HEK293 (cell line): ENCODE measurements around the gene DOCK8.

ENCODE experiments used
- CTCF ChIA-PET: fragments of 350-600 bp; formaldehyde crosslinking; extraction: SDS; loops from one replicate; lab custom pipeline; 2021; ENCODE audit warnings: antibody characterized with exemption; lab: Yijun Ruan, JAX
- POLR2A ChIA-PET: fragments of 300-600 bp; formaldehyde crosslinking; extraction: SDS; loops from one replicate; lab custom pipeline; 2020; ENCODE audit warnings: antibody characterized with exemption, inconsistent platforms; lab: Yijun Ruan, JAX
- H3K27ac ChIP-seq: fragments of 200-500 bp; sonication (Bioruptor generic); 2 replicates; pipeline ENCODE4 v1.5.1; 2014; ENCODE audit warnings: low read depth, low read length, control low read depth, inconsistent platforms; ENCODE audit errors: extremely low read depth
- H3K36me3 ChIP-seq, 2 experiments: fragments of 200-500 bp in 1 of 2; sonication (Bioruptor generic) in 1 of 2; 1 replicate in 1 of 2; 2 replicates in 1 of 2; pipeline ENCODE4 v1.5.1; 2014 to 2017; ENCODE audit warnings: inconsistent platforms in 2 of 2, low read length in 2 of 2; ENCODE audit not compliant: control insufficient read depth in 2 of 2, insufficient read depth in 1 of 2
- H3K4me1 ChIP-seq: fragments of 200-500 bp; sonication (Bioruptor generic); 2 replicates; pipeline ENCODE4 v1.5.1; 2014; ENCODE audit warnings: mild to moderate bottlenecking, low read length, inconsistent platforms; ENCODE audit not compliant: control insufficient read depth, insufficient read depth
- H3K4me3 ChIP-seq: 2 replicates; pipeline ENCODE4 v1.5.1; 2011; ENCODE audit warnings: low read depth, mild to moderate bottlenecking, control low read depth, low read length, moderate library complexity
- H3K9me3 ChIP-seq: fragments of 200-500 bp; sonication (Bioruptor generic); 2 replicates; pipeline ENCODE4 v1.5.1; 2014; ENCODE audit warnings: low read depth, low read length, inconsistent platforms; ENCODE audit not compliant: control insufficient read depth, insufficient read depth
- HOXD13 ChIP-seq: sonication (generic); formaldehyde crosslinking; IDR thresholded peaks from 2 replicates; pipeline ENCODE4 v1.8.0; 2022; ENCODE audit warnings: missing genetic modification reagents, borderline replicate concordance
- KLF16 ChIP-seq: fragments of 450-650 bp; formaldehyde crosslinking; IDR thresholded peaks from 2 replicates; pipeline ENCODE4 v1.5.1; 2017; ENCODE audit warnings: missing biosample characterization, missing genetic modification characterization
- KLF9 ChIP-seq: fragments of 450-650 bp; formaldehyde crosslinking; IDR thresholded peaks from 2 replicates; pipeline ENCODE4 v1.5.1; 2016; ENCODE audit warnings: missing biosample characterization, missing genetic modification characterization, low read depth
- MEIS1 ChIP-seq: sonication (generic); formaldehyde crosslinking; IDR thresholded peaks from 2 replicates; pipeline ENCODE4 v1.8.1; 2022; ENCODE audit warnings: missing genetic modification reagents, mild to moderate bottlenecking, borderline replicate concordance
- ZNF202 ChIP-seq: fragments of 450-650 bp; formaldehyde crosslinking; IDR thresholded peaks from 2 replicates; pipeline ENCODE4 v1.5.1; 2016; ENCODE audit warnings: missing biosample characterization, missing genetic modification characterization, borderline replicate concordance
- ZNF426 ChIP-seq: fragments of 450-650 bp; formaldehyde crosslinking; IDR thresholded peaks from 2 replicates; pipeline ENCODE4 v1.5.1; 2017; ENCODE audit warnings: missing biosample characterization, missing genetic modification characterization, mild to moderate bottlenecking, inconsistent platforms, moderate library complexity
- ZNF501 ChIP-seq: fragments of 450-650 bp; formaldehyde crosslinking; IDR thresholded peaks from 2 replicates; pipeline ENCODE4 v1.5.1; 2016; ENCODE audit warnings: missing biosample characterization, missing genetic modification characterization
- ZNF518A ChIP-seq: fragments of 450-650 bp; formaldehyde crosslinking; conservative IDR thresholded peaks from 2 replicates; pipeline ENCODE4 v1.5.1; 2016; ENCODE audit warnings: low read depth, missing biosample characterization, missing genetic modification characterization
- ZNF555 ChIP-seq: fragments of 450-650 bp; formaldehyde crosslinking; conservative IDR thresholded peaks from 2 replicates; pipeline ENCODE4 v1.5.1; 2017; ENCODE audit warnings: missing biosample characterization, mild to moderate bottlenecking, missing genetic modification characterization, inconsistent platforms
- ZNF707 ChIP-seq: fragments of 450-650 bp; formaldehyde crosslinking; IDR thresholded peaks from 2 replicates; pipeline ENCODE4 v1.5.1; 2016; ENCODE audit warnings: missing biosample characterization, missing genetic modification characterization
- ZNF785 ChIP-seq: fragments of 450-650 bp; formaldehyde crosslinking; IDR thresholded peaks from 2 replicates; pipeline ENCODE4 v1.5.1; 2016; ENCODE audit warnings: missing biosample characterization, missing genetic modification characterization
- ZNF792 ChIP-seq: fragments of 450-650 bp; formaldehyde crosslinking; IDR thresholded peaks from 2 replicates; pipeline ENCODE4 v1.5.1; 2016; ENCODE audit warnings: missing biosample characterization, missing genetic modification characterization
- TF ChIP-seq, protein P1 (sequence below): fragments of 450-650 bp; formaldehyde crosslinking; IDR thresholded peaks from 2 replicates; pipeline ENCODE4 v1.5.1; 2016; ENCODE audit warnings: missing biosample characterization, missing genetic modification characterization, borderline replicate concordance
- TF ChIP-seq, protein P2 (sequence below): IDR thresholded peaks from 2 replicates; pipeline ENCODE4 v1.6.1; 2011; ENCODE audit warnings: mild to moderate bottlenecking, low read depth, low read length, borderline replicate concordance
- TF ChIP-seq, protein P3 (sequence below): fragments of 450-650 bp; formaldehyde crosslinking; IDR thresholded peaks from 2 replicates; pipeline ENCODE4 v1.5.1; 2016; ENCODE audit warnings: missing biosample characterization, missing genetic modification characterization
- TF ChIP-seq, protein P4 (sequence below): fragments of 450-650 bp; IDR thresholded peaks from 2 replicates; pipeline ENCODE4 v1.5.1; 2018; ENCODE audit warnings: missing biosample characterization, mild to moderate bottlenecking, missing genetic modification characterization

The DOCK8 gene

DNA sequence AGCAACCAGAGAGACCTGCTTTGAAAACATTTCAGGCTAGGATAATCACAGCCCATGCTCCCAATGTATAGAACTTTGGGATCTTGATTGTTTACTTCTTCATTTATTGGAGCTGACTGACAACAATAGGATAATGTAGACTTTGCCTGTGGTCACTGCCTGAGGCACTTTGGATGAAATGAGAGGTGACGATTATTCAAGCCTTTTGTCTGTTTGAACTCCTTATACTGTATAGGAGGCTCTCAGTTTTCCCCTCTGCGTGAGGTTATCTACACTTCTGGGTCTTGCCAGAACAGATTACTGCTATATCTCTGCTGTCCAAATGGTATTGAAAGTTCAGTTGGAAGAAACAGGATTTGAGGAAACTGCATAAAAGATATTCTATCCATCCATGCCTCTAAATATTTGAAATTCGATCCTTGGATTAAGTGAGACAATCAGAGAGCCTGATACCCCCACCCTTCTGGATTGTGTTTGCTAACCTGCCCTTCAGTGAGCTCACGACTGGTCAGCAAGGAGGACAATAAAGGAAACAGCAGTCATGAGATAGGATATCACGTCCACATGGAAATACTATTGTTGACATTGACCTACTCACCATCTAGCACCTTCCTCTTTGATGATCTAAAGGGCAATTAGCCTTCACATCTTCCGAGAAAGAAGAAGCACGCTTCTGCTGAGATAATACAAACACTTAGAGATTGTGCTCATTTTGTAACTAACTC is 98.1 kb downstream of the DOCK8 start:
- H3K4me1 ChIP-seq, result no peaks in the 10 kb centered on the region
- POLR2A ChIA-PET, result no interaction called here
- H3K9me3 ChIP-seq, result no peaks in the 10 kb centered on the region
- H3K36me3 ChIP-seq, result no peaks in the 10 kb centered on the region
- TF ChIP-seq HOXD13, result peak; percentile 46; the same call in 1 of the 2 replicates
- TF ChIP-seq KLF9 (tag by site-specific recombination), result no peak
- TF ChIP-seq ZNF555 (tag by site-specific recombination), result no peak
- no peak for TF ChIP-seq ZNF707 (tag by site-specific recombination)
- no peak overlapping the region for H3K4me3 ChIP-seq
- CTCF ChIA-PET, result interaction anchor here (0.6 kb wide), 1 partner anchor 1308 kb away, joined by 3 read pairs; no protein-coding TSS in a partner anchor
- H3K27ac ChIP-seq, result no peak overlapping the region

DNA sequence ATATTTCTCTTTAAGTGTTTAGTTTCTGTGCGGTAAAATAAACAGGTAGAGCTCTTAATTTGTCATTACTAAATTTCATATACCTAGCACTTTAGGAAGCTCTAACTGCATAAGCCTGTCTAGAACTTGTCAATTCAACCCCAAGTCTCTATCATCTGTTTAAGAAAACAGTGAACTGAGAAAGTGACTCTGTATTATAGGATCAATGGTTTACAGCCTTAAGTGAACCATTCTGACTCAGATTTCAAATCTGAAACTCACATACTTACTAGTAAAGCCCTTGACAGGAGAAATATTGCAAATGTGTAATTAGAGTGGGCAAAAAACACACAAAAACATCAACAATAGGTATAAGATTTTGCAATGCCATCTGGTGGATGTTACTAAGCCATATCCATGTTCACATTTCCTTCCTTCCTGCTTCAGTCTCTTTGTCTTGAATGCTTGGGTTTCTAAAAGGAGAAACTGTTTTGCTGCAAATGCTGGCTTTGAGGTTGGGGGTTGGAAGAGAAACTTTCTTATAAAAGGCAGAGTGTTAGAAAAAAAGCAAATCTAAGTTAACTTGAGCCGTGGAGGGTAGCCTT is 101.8 kb downstream of the DOCK8 start:
- no peaks in the 10 kb centered on the region for H3K36me3 ChIP-seq
- no peak overlapping the region for H3K4me3 ChIP-seq
- ChIA-PET CTCF (interaction anchor here (0.6 to 1.5 kb wide), 6 partner anchors 11 to 440 kb away, joined by 3 to 4 read pairs (median 3); partner anchors contain the start of gene DOCK8), POLR2A (no interaction called here)
- no peaks in the 10 kb centered on the region for H3K9me3 ChIP-seq
- H3K27ac ChIP-seq, result no peak overlapping the region
- no peaks in the 10 kb centered on the region for H3K4me1 ChIP-seq
- TF ChIP-seq, protein P1, sequence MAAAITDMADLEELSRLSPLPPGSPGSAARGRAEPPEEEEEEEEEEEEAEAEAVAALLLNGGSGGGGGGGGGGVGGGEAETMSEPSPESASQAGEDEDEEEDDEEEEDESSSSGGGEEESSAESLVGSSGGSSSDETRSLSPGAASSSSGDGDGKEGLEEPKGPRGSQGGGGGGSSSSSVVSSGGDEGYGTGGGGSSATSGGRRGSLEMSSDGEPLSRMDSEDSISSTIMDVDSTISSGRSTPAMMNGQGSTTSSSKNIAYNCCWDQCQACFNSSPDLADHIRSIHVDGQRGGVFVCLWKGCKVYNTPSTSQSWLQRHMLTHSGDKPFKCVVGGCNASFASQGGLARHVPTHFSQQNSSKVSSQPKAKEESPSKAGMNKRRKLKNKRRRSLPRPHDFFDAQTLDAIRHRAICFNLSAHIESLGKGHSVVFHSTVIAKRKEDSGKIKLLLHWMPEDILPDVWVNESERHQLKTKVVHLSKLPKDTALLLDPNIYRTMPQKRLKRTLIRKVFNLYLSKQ (tag by site-specific recombination), result no peak
- TF ChIP-seq ZNF202 (no peak), ZNF792 (no peak), ZNF501 (no peak), ZNF426 (tag by site-specific recombination) (no peak), ZNF785 (tag by site-specific recombination) (no peak), MEIS1 (CRISPR knock-in tag) (no peak), ZNF518A (tag by site-specific recombination) (no peak), KLF9 (tag by site-specific recombination) (no peak), ZNF555 (tag by site-specific recombination) (no peak), KLF16 (tag by site-specific recombination) (no peak)
- TF ChIP-seq, protein P2, sequence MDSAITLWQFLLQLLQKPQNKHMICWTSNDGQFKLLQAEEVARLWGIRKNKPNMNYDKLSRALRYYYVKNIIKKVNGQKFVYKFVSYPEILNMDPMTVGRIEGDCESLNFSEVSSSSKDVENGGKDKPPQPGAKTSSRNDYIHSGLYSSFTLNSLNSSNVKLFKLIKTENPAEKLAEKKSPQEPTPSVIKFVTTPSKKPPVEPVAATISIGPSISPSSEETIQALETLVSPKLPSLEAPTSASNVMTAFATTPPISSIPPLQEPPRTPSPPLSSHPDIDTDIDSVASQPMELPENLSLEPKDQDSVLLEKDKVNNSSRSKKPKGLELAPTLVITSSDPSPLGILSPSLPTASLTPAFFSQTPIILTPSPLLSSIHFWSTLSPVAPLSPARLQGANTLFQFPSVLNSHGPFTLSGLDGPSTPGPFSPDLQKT, result no peak
- TF ChIP-seq, protein P3, sequence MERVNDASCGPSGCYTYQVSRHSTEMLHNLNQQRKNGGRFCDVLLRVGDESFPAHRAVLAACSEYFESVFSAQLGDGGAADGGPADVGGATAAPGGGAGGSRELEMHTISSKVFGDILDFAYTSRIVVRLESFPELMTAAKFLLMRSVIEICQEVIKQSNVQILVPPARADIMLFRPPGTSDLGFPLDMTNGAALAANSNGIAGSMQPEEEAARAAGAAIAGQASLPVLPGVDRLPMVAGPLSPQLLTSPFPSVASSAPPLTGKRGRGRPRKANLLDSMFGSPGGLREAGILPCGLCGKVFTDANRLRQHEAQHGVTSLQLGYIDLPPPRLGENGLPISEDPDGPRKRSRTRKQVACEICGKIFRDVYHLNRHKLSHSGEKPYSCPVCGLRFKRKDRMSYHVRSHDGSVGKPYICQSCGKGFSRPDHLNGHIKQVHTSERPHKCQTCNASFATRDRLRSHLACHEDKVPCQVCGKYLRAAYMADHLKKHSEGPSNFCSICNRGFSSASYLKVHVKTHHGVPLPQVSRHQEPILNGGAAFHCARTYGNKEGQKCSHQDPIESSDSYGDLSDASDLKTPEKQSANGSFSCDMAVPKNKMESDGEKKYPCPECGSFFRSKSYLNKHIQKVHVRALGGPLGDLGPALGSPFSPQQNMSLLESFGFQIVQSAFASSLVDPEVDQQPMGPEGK (tag by site-specific recombination), result no peak
- TF ChIP-seq, protein P4, sequence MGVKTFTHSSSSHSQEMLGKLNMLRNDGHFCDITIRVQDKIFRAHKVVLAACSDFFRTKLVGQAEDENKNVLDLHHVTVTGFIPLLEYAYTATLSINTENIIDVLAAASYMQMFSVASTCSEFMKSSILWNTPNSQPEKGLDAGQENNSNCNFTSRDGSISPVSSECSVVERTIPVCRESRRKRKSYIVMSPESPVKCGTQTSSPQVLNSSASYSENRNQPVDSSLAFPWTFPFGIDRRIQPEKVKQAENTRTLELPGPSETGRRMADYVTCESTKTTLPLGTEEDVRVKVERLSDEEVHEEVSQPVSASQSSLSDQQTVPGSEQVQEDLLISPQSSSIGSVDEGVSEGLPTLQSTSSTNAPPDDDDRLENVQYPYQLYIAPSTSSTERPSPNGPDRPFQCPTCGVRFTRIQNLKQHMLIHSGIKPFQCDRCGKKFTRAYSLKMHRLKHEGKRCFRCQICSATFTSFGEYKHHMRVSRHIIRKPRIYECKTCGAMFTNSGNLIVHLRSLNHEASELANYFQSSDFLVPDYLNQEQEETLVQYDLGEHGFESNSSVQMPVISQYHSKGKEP (tag by site-specific recombination), result no peak
